Measurements from ENCODE around the gene ADAM19.

- TF ChIP-seq CTCF (IDR thresholded peaks at IDR 0.05) (no peak), FOXJ3 (CRISPR knock-in tag; IDR thresholded peaks at IDR 0.05) (no peak), RAD21 (IDR thresholded peaks at IDR 0.05; ENCODE audit: low read length) (no peak)
- TF ChIP-seq, protein P1, sequence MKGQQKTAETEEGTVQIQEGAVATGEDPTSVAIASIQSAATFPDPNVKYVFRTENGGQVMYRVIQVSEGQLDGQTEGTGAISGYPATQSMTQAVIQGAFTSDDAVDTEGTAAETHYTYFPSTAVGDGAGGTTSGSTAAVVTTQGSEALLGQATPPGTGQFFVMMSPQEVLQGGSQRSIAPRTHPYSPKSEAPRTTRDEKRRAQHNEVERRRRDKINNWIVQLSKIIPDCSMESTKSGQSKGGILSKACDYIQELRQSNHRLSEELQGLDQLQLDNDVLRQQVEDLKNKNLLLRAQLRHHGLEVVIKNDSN (IDR thresholded peaks at IDR 0.05; ENCODE audit: borderline replicate concordance, low read depth) = no peak
Observed at GRCh38 chr5:157519579-157520253, 55.9 kb downstream of the ADAM19 start.

Data from SK-N-SH (cell line).